HepG2 (cell line): ENCODE measurements around the gene SNX30. TPM values are rescaled to one million over a fixed set of nuclear protein-coding genes. Genes with fewer than 3 reads are reported as not detected.

ENCODE experiments used
- ATAC-seq: fragments of 200-7000 bp; cut with Tn5 transposase; 3 replicates; pipeline ENCODE4 v1.9.1; 2020; ENCODE audit warnings: mild to moderate bottlenecking, moderate library complexity
- BruUV-seq: library from RNA; stranded (reverse); fragments of 400-500 nt; replicated peaks from 2 replicates; lab custom pipeline; 2021; lab: Mats Ljungman, UMichigan
- CTCF ChIA-PET: fragments of 300-600 bp; formaldehyde crosslinking; extraction: SDS; loops from one replicate; lab custom pipeline; 2021; ENCODE audit warnings: low total read pairs, inconsistent platforms, low intra/inter-chr PET ratio; lab: Yijun Ruan, JAX
- POLR2A ChIA-PET: fragments of 350-600 bp; sonication (Branson Sonifier 250); formaldehyde crosslinking; loops from one replicate; lab custom pipeline; 2020; ENCODE audit warnings: antibody characterized with exemption, inconsistent platforms; lab: Yijun Ruan, JAX
- DNase-seq: peaks from one replicate; pipeline ENCODE4 v3.0.0-alpha.2; 2015; ENCODE audit warnings: low spot score
- FAIRE-seq: peaks from 3 replicates; lab custom pipeline; 2011; peaks lifted over from hg19 to GRCh38; lab: Jason Lieb, UNC
- H2AFZ ChIP-seq: one replicate; pipeline ENCODE4 v1.6.1; 2011; ENCODE audit warnings: low read length, inconsistent platforms
- H3K27ac ChIP-seq: fragments of 300-600 bp; 3 replicates; pipeline ENCODE4 v1.8.0; 2011; ENCODE audit warnings: mixed run types, mild to moderate bottlenecking, mixed read lengths, low read length, inconsistent platforms; ENCODE audit not compliant: insufficient read depth; ENCODE audit errors: extremely low read length
- H3K27me3 ChIP-seq, 2 experiments: fragments of 200-600 bp in 1 of 2; 2 replicates in 1 of 2; 3 replicates in 1 of 2; pipeline versions ENCODE4 v1.6.0 to v1.8.0; 2011; ENCODE audit warnings: low read length in 2 of 2, mild to moderate bottlenecking in 2 of 2, moderate library complexity in 2 of 2, inconsistent platforms in 1 of 2; ENCODE audit not compliant: insufficient read depth in 2 of 2, control insufficient read depth in 1 of 2
- H3K36me3 ChIP-seq, 2 experiments: fragments of 200-600 bp in 1 of 2; replicated peaks in 1 of 2; 2 replicates in 1 of 2; 3 replicates in 1 of 2; pipeline versions ENCODE4 v1.5.1 to v1.8.0; 2011; ENCODE audit warnings: low read length in 2 of 2, inconsistent platforms in 1 of 2; ENCODE audit not compliant: insufficient read depth in 2 of 2, control insufficient read depth in 1 of 2
- H3K4me1 ChIP-seq: 2 replicates; pipeline ENCODE4 v1.5.1; 2012; ENCODE audit warnings: low read length, inconsistent platforms; ENCODE audit not compliant: insufficient read depth
- H3K4me2 ChIP-seq: 2 replicates; pipeline ENCODE4 v1.6.0; 2011; ENCODE audit warnings: low read depth, low read length, inconsistent platforms
- H3K4me3 ChIP-seq, 3 experiments: fragments of 200-600 bp in 1 of 3; sonication (generic), shearing (Covaris generic) in 1 of 3; replicated peaks in 1 of 3; 2 replicates each; pipeline ENCODE4 v1.5.1; 2011 to 2016; ENCODE audit warnings: low read length in 3 of 3, inconsistent platforms in 2 of 3, low read depth in 2 of 3, mild to moderate bottlenecking in 2 of 3, control low read depth in 1 of 3, mixed read lengths in 1 of 3; ENCODE audit not compliant: insufficient read depth in 1 of 3
- H3K79me2 ChIP-seq: one replicate; pipeline ENCODE4 v1.6.1; 2011; ENCODE audit warnings: low read length, inconsistent platforms; ENCODE audit not compliant: insufficient read depth
- H3K9ac ChIP-seq: 2 replicates; pipeline ENCODE4 v1.6.0; 2011; ENCODE audit warnings: mild to moderate bottlenecking, low read depth, low read length, inconsistent platforms; ENCODE audit not compliant: insufficient read depth
- H3K9me3 ChIP-seq: 2 replicates; pipeline ENCODE4 v1.5.1; 2012; ENCODE audit warnings: mild to moderate bottlenecking, low read length
- H4K20me1 ChIP-seq: 2 replicates; pipeline ENCODE4 v1.6.0; 2011; ENCODE audit warnings: inconsistent platforms, mild to moderate bottlenecking, low read length, moderate library complexity; ENCODE audit not compliant: insufficient read depth
- ATRX ChIP-seq: sonication (generic); formaldehyde crosslinking; IDR thresholded peaks from 2 replicates; pipeline ENCODE4 v1.4.0; 2020; ENCODE audit warnings: missing genetic modification reagents, borderline replicate concordance
- HDAC2 ChIP-seq: sonication (generic); formaldehyde crosslinking; IDR thresholded peaks from 2 replicates; pipeline ENCODE4 v1.4.0; 2020; ENCODE audit warnings: missing genetic modification reagents
- IKZF1 ChIP-seq: fragments of 450-650 bp; IDR thresholded peaks from 2 replicates; pipeline ENCODE4 v1.7.1; 2016
- NBN ChIP-seq: fragments of 450-650 bp; conservative IDR thresholded peaks from 2 replicates; pipeline ENCODE4 v1.6.1; 2017
- NFE2 ChIP-seq: sonication (generic); formaldehyde crosslinking; IDR thresholded peaks from 2 replicates; pipeline ENCODE4 v1.4.0; 2020; ENCODE audit warnings: missing genetic modification reagents
- PPARG ChIP-seq: conservative IDR thresholded peaks from 2 replicates; pipeline ENCODE4 v1.6.1; 2016; ENCODE audit warnings: missing biosample characterization, missing genetic modification reagents
- ZNF891 ChIP-seq: sonication (generic); formaldehyde crosslinking; IDR thresholded peaks from 2 replicates; pipeline ENCODE4 v1.5.0; 2020; ENCODE audit warnings: mild to moderate bottlenecking, missing genetic modification reagents
- WGBS: methylation state at CpG from one replicate; pipeline ENCODE4 v1.1.6; 2017; ENCODE audit warnings: low lambda C conversion rate; 5-methylcytosine and 5-hydroxymethylcytosine counted together
- in situ Hi-C: cut with HindIII; loops from 2 replicates; pipeline ENCODE4 v1.10.0; 2017; ENCODE audit warnings: low pct_unique_long_range_greater_than_20kb; ENCODE audit not compliant: extremely low pct_ligation_motif_present
- intact Hi-C: fragments of 100-400 bp; cut with micrococcal nuclease; formaldehyde crosslinking; loops from one replicate; pipeline ENCODE4 v1.10.0; 2022; ENCODE audit not compliant: unreplicated experiment
- polyA plus RNA-seq, 8 experiments: library from polyadenylated mRNA; depleted of rRNA in 3 of 8; stranded (reverse) in 7 of 8; unstranded in 1 of 8; fragments of >200 nt; fragmentation: Illumina TruSeq in 4 of 8; extraction: Trizol in 4 of 8; gene quantifications; 2 replicates each; pipeline versions ENCODE4 v1.2.1 to v1.2.3, GENCODE V29; 2011 to 2016; ENCODE audit warnings: low read depth in 4 of 8, missing spikeins in 1 of 8, mixed read lengths in 1 of 8; ENCODE audit not compliant: insufficient read depth in 1 of 8
- total RNA-seq, 5 experiments: library from RNA; depleted of rRNA; stranded (reverse); fragments of >200 nt; fragmentation: Illumina TruSeq; extraction: Trizol; gene quantifications; 2 replicates each; pipeline ENCODE4 v1.2.3, GENCODE V29; 2016; ENCODE audit warnings: low read depth in 1 of 5
- TF ChIP-seq, protein P1 (sequence below): sonication (generic); formaldehyde crosslinking; IDR thresholded peaks from 2 replicates; pipeline ENCODE4 v1.4.0; 2020; ENCODE audit warnings: low read depth, mild to moderate bottlenecking, missing genetic modification reagents
- TF ChIP-seq, protein P2 (sequence below): sonication (generic); formaldehyde crosslinking; IDR thresholded peaks from 2 replicates; pipeline ENCODE4 v1.8.1; 2023; ENCODE audit warnings: mild to moderate bottlenecking, inconsistent platforms, moderate library complexity, missing genetic modification reagents, borderline replicate concordance
- TF ChIP-seq, protein P3 (sequence below): sonication (generic); formaldehyde crosslinking; IDR thresholded peaks from 2 replicates; pipeline ENCODE4 v1.4.0; 2020; ENCODE audit warnings: missing genetic modification reagents

SNX30 gene
- total and polyA plus RNA-seq, 2 of the 13 experiments (the other 11 are each of a cell fraction or from before 2014, with no cell fraction given) = 4.4 to 12.4 TPM

DNA sequence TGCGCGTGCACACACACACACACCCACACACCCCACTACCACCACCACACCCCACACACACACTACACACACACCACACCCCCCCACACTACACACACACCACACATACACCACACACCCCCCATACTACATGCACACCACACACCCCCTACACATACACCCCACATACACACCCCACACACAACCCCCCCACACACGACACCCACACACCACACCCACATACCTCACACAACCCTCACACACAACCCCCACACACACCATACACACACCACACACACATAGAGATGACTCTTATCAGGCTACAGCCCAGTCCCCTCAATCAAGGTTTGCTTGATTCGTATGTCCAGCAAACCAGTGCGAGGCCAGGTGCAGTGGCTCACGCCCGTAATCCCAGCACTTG lies 114.4 kb downstream of the SNX30 start:
- Histone ChIP-seq H3K4me1 (peaks cover 39% of the 10 kb centered on the region), H3K27ac (no peak overlapping the region), H3K4me2 (no peak overlapping the region), H3K36me3 (peaks cover 1 to 9% of the 10 kb centered on the region in 2 experiments; a peak in 3 of 5 replicates), H3K79me2 (no peaks in the 10 kb centered on the region), H2AFZ (no peak overlapping the region), H3K4me3 (no peak overlapping the region), H3K9me3 (no peaks in the 10 kb centered on the region), H3K9ac (no peak overlapping the region), H4K20me1 (no peaks in the 10 kb centered on the region), H3K27me3 (no peaks in the 10 kb centered on the region)
- TF ChIP-seq NFE2 = no peak
- no peak for TF ChIP-seq PPARG (CRISPR knock-in tag)
- TF ChIP-seq, protein P1, sequence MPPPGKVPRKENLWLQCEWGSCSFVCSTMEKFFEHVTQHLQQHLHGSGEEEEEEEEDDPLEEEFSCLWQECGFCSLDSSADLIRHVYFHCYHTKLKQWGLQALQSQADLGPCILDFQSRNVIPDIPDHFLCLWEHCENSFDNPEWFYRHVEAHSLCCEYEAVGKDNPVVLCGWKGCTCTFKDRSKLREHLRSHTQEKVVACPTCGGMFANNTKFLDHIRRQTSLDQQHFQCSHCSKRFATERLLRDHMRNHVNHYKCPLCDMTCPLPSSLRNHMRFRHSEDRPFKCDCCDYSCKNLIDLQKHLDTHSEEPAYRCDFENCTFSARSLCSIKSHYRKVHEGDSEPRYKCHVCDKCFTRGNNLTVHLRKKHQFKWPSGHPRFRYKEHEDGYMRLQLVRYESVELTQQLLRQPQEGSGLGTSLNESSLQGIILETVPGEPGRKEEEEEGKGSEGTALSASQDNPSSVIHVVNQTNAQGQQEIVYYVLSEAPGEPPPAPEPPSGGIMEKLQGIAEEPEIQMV (CRISPR knock-in tag) = no peak
- TF ChIP-seq, protein P2, sequence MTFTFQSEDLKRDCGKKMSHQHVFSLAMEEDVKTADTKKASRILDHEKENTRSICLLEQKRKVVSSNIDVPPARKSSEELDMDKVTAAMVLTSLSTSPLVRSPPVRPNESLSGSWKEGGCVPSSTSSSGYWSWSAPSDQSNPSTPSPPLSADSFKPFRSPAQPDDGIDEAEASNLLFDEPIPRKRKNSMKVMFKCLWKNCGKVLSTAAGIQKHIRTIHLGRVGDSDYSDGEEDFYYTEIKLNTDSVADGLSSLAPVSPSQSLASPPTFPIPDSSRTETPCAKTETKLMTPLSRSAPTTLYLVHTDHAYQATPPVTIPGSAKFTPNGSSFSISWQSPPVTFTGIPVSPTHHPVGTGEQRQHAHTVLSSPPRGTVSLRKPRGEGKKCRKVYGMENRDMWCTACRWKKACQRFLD = no peak
- TF ChIP-seq NBN = no peak
- TF ChIP-seq, protein P3, sequence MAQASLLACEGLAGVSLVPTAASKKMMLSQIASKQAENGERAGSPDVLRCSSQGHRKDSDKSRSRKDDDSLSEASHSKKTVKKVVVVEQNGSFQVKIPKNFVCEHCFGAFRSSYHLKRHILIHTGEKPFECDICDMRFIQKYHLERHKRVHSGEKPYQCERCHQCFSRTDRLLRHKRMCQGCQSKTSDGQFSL (CRISPR knock-in tag) = no peak
- TF ChIP-seq IKZF1 = no peak
- no peak for TF ChIP-seq ZNF891 (CRISPR knock-in tag)
- TF ChIP-seq HDAC2 (CRISPR knock-in tag) = no peak
- TF ChIP-seq ATRX (CRISPR knock-in tag) = no peak
- ChIA-PET CTCF (no interaction called here), POLR2A (no interaction called here)
- 99% methylated on average over 7 of the region's 7 CpGs for WGBS
- in situ Hi-C loops = no loop called here
- intact Hi-C loops = no loop called here
- no TSS peak for BruUV-seq
- FAIRE-seq (no peak), ATAC-seq (no peak), DNase-seq (no peak)
